Lower leg skin (tissue), 3 donors: ENCODE data around the gene RHBDF1.

Experiments
- CTCF ChIP-seq, 3 donors: fragments of 450-650 bp; IDR thresholded peaks; one replicate each; pipeline ENCODE4 v1.5.1; 2016; ENCODE audit warnings: antibody characterized with exemption in 3 of 3, mild to moderate bottlenecking in 3 of 3, moderate library complexity in 2 of 3
- POLR2A ChIP-seq, 2 donors: fragments of 450-650 bp; IDR thresholded peaks; one replicate each; pipeline ENCODE4 v1.6.1; 2016 to 2017; ENCODE audit warnings: antibody characterized with exemption in 2 of 2, mild to moderate bottlenecking in 1 of 2, moderate library complexity in 1 of 2

GRCh38 chr16:88613-89012 is 16.2 kb upstream of the RHBDF1 start:
- TF ChIP-seq POLR2A (IDR thresholded peaks at IDR 0.05) (no peak), CTCF (IDR thresholded peaks at IDR 0.05) (no peak)
